Measurements from ENCODE around the gene INMT. TPM values are rescaled to one million over a fixed set of nuclear protein-coding genes. Genes with fewer than 3 reads are reported as not detected.
"Not testable (repeated sequence)": the region's sequence is repeated elsewhere in the genome, so short reads cannot be mapped to it uniquely, and the experiment has no call there.

INMT gene
- total and polyA plus RNA-seq, 2 of the 13 experiments (the other 11 are each of a cell fraction or from before 2014, with no cell fraction given) = not detected

DNA sequence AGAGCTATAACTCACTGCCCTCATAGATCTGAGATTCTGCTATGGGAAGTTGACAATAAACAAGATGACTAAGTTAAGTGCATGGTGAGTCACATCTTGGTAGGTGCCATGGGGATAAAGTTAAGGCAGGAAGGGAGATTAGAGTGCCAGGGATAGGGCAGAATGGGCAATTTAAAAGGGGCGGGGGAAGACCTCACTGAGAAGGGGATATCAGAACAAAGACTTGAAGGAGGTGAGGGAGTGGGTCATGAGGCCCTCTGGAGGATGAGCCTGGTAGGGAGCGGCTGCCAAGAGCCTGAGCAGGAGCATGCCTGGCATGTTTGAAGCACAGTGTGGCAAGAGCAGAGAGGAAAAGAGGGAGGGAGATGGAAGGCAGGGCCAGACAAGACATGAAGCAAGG is 34.8 kb upstream of the INMT start:
- FAIRE-seq = no peak
- H3K9ac ChIP-seq (ENCODE audit: insufficient read depth, low read depth, low read length) = no peak overlapping the region
- CTCF ChIA-PET (ENCODE audit: low intra/inter-chr PET ratio, low total read pairs) = no interaction called here
- WGBS (ENCODE audit: low lambda C conversion rate) = 2% methylated on average over 2 of the region's 2 CpGs
- DNase-seq (ENCODE audit: low spot score) = no peak
- in situ Hi-C loops (cut with HindIII; ENCODE audit: extremely low pct_ligation_motif_present, low pct_unique_long_range_greater_than_20kb) (no loop called here), intact Hi-C loops (cut with micrococcal nuclease; ENCODE audit: unreplicated experiment) (no loop called here)
- H3K4me2 ChIP-seq (ENCODE audit: low read depth, low read length) = no peak overlapping the region
- H3K27me3 ChIP-seq (ENCODE audit: control insufficient read depth in 1 of 2, insufficient read depth in 2 of 2, low read length in 2 of 2) = no peaks in the 10 kb centered on the region
- peaks cover 23% of the 10 kb centered on the region for H3K9me3 ChIP-seq (ENCODE audit: low read length)
- no peaks in the 10 kb centered on the region for H4K20me1 ChIP-seq (ENCODE audit: insufficient read depth, low read length)
- no peaks in the 10 kb centered on the region for H3K36me3 ChIP-seq (replicated peaks in 1 of 2; ENCODE audit: control insufficient read depth in 1 of 2, insufficient read depth in 2 of 2, low read length in 2 of 2)
- H3K4me1 ChIP-seq (ENCODE audit: insufficient read depth, low read length) = no peaks in the 10 kb centered on the region
- TF ChIP-seq, protein P1, sequence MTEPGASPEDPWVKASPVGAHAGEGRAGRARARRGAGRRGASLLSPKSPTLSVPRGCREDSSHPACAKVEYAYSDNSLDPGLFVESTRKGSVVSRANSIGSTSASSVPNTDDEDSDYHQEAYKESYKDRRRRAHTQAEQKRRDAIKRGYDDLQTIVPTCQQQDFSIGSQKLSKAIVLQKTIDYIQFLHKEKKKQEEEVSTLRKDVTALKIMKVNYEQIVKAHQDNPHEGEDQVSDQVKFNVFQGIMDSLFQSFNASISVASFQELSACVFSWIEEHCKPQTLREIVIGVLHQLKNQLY (CRISPR knock-in tag; IDR thresholded peaks at IDR 0.05) = no peak
- TF ChIP-seq, protein P2, sequence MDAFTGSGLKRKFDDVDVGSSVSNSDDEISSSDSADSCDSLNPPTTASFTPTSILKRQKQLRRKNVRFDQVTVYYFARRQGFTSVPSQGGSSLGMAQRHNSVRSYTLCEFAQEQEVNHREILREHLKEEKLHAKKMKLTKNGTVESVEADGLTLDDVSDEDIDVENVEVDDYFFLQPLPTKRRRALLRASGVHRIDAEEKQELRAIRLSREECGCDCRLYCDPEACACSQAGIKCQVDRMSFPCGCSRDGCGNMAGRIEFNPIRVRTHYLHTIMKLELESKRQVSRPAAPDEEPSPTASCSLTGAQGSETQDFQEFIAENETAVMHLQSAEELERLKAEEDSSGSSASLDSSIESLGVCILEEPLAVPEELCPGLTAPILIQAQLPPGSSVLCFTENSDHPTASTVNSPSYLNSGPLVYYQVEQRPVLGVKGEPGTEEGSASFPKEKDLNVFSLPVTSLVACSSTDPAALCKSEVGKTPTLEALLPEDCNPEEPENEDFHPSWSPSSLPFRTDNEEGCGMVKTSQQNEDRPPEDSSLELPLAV (CRISPR knock-in tag; conservative IDR thresholded peaks at IDR 0.05; ENCODE audit: low read depth) = no peak
- TF ChIP-seq, protein P3, sequence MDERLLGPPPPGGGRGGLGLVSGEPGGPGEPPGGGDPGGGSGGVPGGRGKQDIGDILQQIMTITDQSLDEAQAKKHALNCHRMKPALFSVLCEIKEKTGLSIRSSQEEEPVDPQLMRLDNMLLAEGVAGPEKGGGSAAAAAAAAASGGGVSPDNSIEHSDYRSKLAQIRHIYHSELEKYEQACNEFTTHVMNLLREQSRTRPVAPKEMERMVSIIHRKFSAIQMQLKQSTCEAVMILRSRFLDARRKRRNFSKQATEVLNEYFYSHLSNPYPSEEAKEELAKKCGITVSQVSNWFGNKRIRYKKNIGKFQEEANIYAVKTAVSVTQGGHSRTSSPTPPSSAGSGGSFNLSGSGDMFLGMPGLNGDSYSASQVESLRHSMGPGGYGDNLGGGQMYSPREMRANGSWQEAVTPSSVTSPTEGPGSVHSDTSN (CRISPR knock-in tag; IDR thresholded peaks at IDR 0.05) = no peak
- no peaks in the 10 kb centered on the region for H3K79me2 ChIP-seq (ENCODE audit: insufficient read depth, low read length)
- no peak overlapping the region for H2AFZ ChIP-seq (ENCODE audit: low read length)
- H3K27ac ChIP-seq (ENCODE audit: extremely low read length, insufficient read depth, low read length) = no peak overlapping the region
- H3K4me3 ChIP-seq (replicated peaks in 1 of 3; ENCODE audit: insufficient read depth in 1 of 3, low read depth in 2 of 3, low read length in 3 of 3) = no peak overlapping the region
- no TSS peak for BruUV-seq (replicated peaks)
- ATAC-seq = no peak
- POLR2A ChIA-PET = no interaction called here

DNA sequence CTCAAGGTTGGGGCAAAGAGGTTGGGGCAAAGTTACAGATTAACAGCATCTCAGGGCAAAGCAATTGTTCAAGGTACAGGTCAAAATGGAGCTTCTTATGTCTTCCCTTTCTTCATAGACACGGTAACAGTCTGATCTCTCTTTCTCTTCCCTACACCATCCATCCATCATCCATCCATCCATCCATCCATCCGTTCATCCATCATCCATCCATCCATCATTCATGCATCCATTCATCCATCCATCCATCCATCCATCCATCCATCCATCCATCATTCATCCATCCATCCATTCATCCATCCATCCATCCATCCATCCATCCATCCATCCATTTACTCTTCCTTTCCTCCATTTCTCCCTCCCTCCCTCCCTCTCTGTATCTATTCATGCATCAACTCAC is 32.5 kb upstream of the INMT start:
- FAIRE-seq; H3K27me3 ChIP-seq (ENCODE audit: control insufficient read depth in 1 of 2, insufficient read depth in 2 of 2, low read length in 2 of 2); H3K79me2 ChIP-seq (ENCODE audit: insufficient read depth, low read length); BruUV-seq (replicated peaks); H2AFZ ChIP-seq (ENCODE audit: low read length); ATAC-seq; H4K20me1 ChIP-seq (ENCODE audit: insufficient read depth, low read length); H3K4me2 ChIP-seq (ENCODE audit: low read depth, low read length); POLR2A ChIA-PET; H3K36me3 ChIP-seq (replicated peaks in 1 of 2; ENCODE audit: control insufficient read depth in 1 of 2, insufficient read depth in 2 of 2, low read length in 2 of 2); H3K4me3 ChIP-seq (replicated peaks in 1 of 3; ENCODE audit: insufficient read depth in 1 of 3, low read depth in 2 of 3, low read length in 3 of 3); H3K27ac ChIP-seq (ENCODE audit: extremely low read length, insufficient read depth, low read length); intact Hi-C loops (cut with micrococcal nuclease; ENCODE audit: unreplicated experiment); H3K9ac ChIP-seq (ENCODE audit: insufficient read depth, low read depth, low read length); H3K4me1 ChIP-seq (ENCODE audit: insufficient read depth, low read length); CTCF ChIA-PET (ENCODE audit: low intra/inter-chr PET ratio, low total read pairs); in situ Hi-C loops (cut with HindIII; ENCODE audit: extremely low pct_ligation_motif_present, low pct_unique_long_range_greater_than_20kb); DNase-seq (ENCODE audit: low spot score): not testable (repeated sequence)
- 4% methylated on average over 2 of the region's 2 CpGs for WGBS (ENCODE audit: low lambda C conversion rate)
- peaks cover 23% of the 10 kb centered on the region for H3K9me3 ChIP-seq (ENCODE audit: low read length)
